Right cardiac atrium (tissue), 5 donors: Measurements from ENCODE around the gene PDE4B. TPM values are rescaled to one million over a fixed set of nuclear protein-coding genes. Genes with fewer than 3 reads are reported as not detected.

Experiments used
- ATAC-seq, 2 donors: fragments of 200-7000 bp; cut with Tn5 transposase; one replicate each; pipeline versions ENCODE4 v1.8.0 to v1.9.1; 2020; ENCODE audit warnings: moderate library complexity in 2 of 2, mild to moderate bottlenecking in 1 of 2
- DNase-seq, 3 donors: peaks; one replicate each; pipeline ENCODE4 v3.0.0-alpha.2; 2020
- H3K27ac ChIP-seq: one replicate; pipeline ENCODE4 v1.5.1; 2013; ENCODE audit warnings: mild to moderate bottlenecking, low read length, control low read depth, moderate library complexity
- H3K27me3 ChIP-seq: one replicate; pipeline ENCODE4 v1.6.1; 2013; ENCODE audit not compliant: control insufficient read depth, insufficient read depth
- H3K4me1 ChIP-seq: one replicate; pipeline ENCODE4 v1.6.1; 2013; ENCODE audit warnings: low read length; ENCODE audit not compliant: control insufficient read depth, insufficient read depth
- H3K4me3 ChIP-seq: one replicate; pipeline ENCODE4 v1.5.1; 2013; ENCODE audit warnings: low read length, control low read depth
- H3K9me3 ChIP-seq: one replicate; pipeline ENCODE4 v1.6.1; 2013; ENCODE audit warnings: low read length; ENCODE audit not compliant: control insufficient read depth
- WGBS: extraction: QIAGEN DNeasy Blood & Tissue Kit; methylation state at CpG from one replicate; pipeline ENCODE4 v1.1.7; 2013; 5-methylcytosine and 5-hydroxymethylcytosine counted together
- intact Hi-C, 4 donors: fragments of 100-400 bp; cut with DNase I; formaldehyde crosslinking; loops; one replicate each; pipeline versions ENCODE4 v1.11.0 to v1.14.0; 2022 to 2023
- polyA plus RNA-seq: library from polyadenylated mRNA; stranded (reverse); fragments of 200-250 nt; gene quantifications from one replicate; pipeline ENCODE4 v1.2.3, GENCODE V29; 2013
- total RNA-seq, 4 donors: library from RNA; stranded (reverse); fragmentation: NEBNext Ultra II Directional; extraction: Animal tissue kit (Norgen Biotek cat#: 25700); gene quantifications; one replicate each; pipeline ENCODE4 v1.2.1, GENCODE V29; 2021
- donor health status: healthy with polysubstance abuse.
- donor health status: DM: no; HTN: yes; CAD: no.
- donor health status: DM: no; HTN: no; CAD: no.
- donor health status: DM: no; HTN: yes; CAD: no; lungs with severe emphysema.
- donor health status: DM: yes; HTN: yes; CAD: no.

PDE4B gene
- total and polyA plus RNA-seq, 5 donors, result 8.2 to 37.5 (median 26.0) TPM

DNA sequence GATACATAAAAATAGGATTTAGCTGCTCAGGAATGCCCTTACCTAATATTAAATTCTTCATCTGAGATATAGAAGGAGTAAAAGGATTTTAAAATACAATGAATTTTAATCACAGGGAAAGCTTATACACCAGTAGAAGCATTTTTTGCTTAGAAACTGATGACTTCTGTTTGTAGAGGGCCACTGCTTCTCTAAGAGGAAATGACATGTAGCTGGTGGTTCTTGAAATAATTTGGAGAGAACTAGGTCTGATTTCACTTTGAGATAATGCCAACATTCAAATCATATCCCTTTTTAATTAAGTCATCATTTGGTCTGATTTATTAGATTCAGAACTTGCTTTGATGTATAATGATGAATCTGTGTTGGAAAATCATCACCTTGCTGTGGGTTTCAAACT, 574.7 kb downstream of the PDE4B start:
- intact Hi-C loops, result no loop called here
- ATAC-seq, result no peak
- no peak overlapping the region for H3K4me3 ChIP-seq
- DNase-seq, result no peak
- peaks cover 7% of the 10 kb centered on the region for H3K4me1 ChIP-seq
- no peaks in the 10 kb centered on the region for H3K9me3 ChIP-seq
- H3K27me3 ChIP-seq, result no peaks in the 10 kb centered on the region
- H3K27ac ChIP-seq, result no peak overlapping the region

DNA sequence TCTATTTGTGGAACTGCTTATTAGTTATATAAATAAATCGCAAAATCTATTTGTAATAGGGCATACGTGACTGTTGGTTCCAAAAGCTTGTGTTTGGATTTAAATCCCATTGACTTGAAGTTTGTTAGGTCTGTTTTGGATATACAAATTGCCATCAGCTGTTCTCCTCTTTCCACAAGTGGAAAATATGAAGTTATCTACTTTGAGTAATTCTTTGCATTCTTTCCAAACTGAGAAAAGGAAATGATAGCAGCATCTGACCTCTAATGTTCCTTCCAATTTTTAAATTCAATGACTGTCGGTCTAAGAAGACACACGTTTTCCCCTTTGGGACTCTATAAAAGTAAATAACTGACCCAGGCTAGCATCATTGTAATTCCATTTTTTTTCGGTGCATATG, 575.6 kb downstream of the PDE4B start:
- no peak for ATAC-seq
- H3K4me3 ChIP-seq, result no peak overlapping the region

DNA sequence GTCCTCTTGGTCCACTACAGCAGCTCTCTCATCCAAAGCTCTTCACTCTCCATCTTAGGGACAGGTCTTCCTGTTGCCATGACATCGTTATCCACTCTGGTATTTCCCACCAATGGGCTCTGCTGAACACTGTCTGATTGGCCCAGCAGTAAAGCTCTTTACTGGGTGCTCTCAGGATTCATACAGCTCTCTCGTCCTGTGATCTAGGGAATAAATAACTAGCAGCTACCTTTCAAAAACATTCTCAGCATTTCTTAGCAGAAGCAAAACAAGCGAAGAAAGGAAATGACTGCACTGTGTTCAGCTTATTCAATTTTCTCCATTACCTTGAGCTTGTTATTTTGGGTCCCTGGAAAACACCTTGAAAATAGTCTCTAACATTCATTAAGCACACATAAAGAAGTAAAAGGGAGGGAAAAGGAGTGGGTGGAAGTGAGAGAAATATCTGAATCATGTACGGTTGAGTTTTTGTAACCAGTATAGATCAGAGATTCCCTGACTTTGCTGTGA, 577.8 kb downstream of the PDE4B start:
- WGBS, result 63% methylated on average over 4 of the region's 4 CpGs
- H3K27ac ChIP-seq, result peak overlapping the region; percentile 55
- ATAC-seq, result no peak

More for the DNA sequence above, 575.6 kb downstream of the PDE4B start:
- no peak overlapping the region for H3K27ac ChIP-seq
- intact Hi-C loops, result no loop called here
- no peaks in the 10 kb centered on the region for H3K27me3 ChIP-seq
- no peak for DNase-seq
- 59% methylated on average over 5 of the region's 5 CpGs for WGBS
- H3K4me1 ChIP-seq, result peaks cover 11% of the 10 kb centered on the region
- H3K9me3 ChIP-seq, result no peaks in the 10 kb centered on the region

DNA sequence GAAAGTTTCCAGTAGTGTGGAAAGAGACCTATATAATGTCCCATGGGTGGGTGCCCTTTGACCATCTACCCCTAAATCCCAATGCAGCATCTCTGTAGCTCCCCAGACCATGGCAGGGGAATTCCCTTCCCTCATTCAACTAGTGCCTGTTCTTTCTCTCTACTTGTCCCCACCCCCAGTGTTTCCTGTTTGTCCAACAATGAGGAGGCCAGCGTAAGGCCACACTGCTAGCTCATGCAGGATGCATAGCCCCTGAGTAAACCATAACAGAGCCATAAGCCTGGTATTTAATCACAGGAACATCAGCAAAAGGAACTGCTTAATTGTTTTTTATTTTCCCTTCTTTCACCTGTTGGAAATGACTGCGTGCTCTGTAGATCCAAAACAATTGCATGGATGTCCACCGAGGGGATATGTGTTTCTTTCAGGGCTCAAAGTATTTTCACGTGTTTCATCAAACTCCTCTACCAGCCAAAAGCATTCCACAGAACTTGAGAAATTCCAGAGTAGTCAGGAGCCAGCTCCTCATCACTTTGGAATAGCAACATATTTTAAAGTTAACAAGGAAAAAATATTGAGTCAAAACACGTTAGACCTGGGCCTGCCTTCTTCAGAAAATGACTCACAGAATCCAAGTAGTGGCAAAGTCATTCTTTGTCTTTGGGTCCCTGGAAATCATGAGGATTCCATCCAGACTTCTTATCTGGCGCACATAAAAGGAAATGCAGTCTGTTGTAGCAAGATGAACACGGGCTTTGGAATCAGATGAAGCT, 578.7 kb downstream of the PDE4B start:
- DNase-seq, result peak in 1 of 3 donors; percentile 54

More for the DNA sequence above, 577.8 kb downstream of the PDE4B start:
- H3K4me1 ChIP-seq, result peaks cover 13% of the 10 kb centered on the region
- DNase-seq, result no peak
- H3K4me3 ChIP-seq, result no peak overlapping the region
- intact Hi-C loops, result no loop called here
- no peaks in the 10 kb centered on the region for H3K27me3 ChIP-seq
- no peaks in the 10 kb centered on the region for H3K9me3 ChIP-seq

DNA sequence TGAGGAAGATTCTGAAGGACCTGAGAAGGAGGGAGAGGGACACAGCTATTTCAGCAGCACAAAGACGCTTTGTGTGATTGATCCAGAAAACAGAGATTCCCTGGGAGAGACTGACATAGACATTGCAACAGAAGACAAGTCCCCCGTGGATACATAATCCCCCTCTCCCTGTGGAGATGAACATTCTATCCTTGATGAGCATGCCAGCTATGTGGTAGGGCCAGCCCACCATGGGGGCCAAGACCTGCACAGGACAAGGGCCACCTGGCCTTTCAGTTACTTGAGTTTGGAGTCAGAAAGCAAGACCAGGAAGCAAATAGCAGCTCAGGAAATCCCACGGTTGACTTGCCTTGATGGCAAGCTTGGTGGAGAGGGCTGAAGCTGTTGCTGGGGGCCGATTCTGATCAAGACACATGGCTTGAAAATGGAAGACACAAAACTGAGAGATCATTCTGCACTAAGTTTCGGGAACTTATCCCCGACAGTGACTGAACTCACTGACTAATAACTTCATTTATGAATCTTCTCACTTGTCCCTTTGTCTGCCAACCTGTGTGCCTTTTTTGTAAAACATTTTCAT, 579.9 kb downstream of the PDE4B start:
- Histone ChIP-seq H3K4me1 (peaks cover 13% of the 10 kb centered on the region), H3K9me3 (no peaks in the 10 kb centered on the region), H3K4me3 (no peak overlapping the region), H3K27ac (peak overlapping the region; percentile 61), H3K27me3 (no peaks in the 10 kb centered on the region)
- WGBS, result 82% methylated on average over 6 of the region's 6 CpGs
- DNase-seq, result peak in 1 of 3 donors; percentile 38
- intact Hi-C loops, result no loop called here
- ATAC-seq, result no peak

More for the DNA sequence above, 578.7 kb downstream of the PDE4B start:
- intact Hi-C loops, result no loop called here
- Histone ChIP-seq H3K27ac (peak overlapping the region; percentile 87), H3K4me1 (peaks cover 13% of the 10 kb centered on the region), H3K9me3 (no peaks in the 10 kb centered on the region), H3K27me3 (no peaks in the 10 kb centered on the region), H3K4me3 (no peak overlapping the region)
- 29% methylated on average over 7 of the region's 7 CpGs for WGBS
- ATAC-seq, result peak; percentile 49 to 72

DNA sequence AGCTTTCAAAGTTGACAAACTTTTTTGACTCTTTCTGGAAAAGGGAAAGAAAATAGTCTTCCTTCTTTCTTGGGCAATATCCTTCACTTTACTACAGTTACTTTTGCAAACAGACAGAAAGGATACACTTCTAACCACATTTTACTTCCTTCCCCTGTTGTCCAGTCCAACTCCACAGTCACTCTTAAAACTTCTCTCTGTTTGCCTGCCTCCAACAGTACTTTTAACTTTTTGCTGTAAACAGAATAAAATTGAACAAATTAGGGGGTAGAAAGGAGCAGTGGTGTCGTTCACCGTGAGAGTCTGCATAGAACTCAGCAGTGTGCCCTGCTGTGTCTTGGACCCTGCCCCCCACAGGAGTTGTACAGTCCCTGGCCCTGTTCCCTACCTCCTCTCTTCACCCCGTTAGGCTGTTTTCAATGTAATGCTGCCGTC, 580.5 kb downstream of the PDE4B start:
- 68% methylated on average over 4 of the region's 4 CpGs for WGBS
- DNase-seq (no peak), ATAC-seq (peak in 1 of 2 donors; percentile 44)
- peaks cover 13% of the 10 kb centered on the region for H3K4me1 ChIP-seq
- intact Hi-C loops, result no loop called here
- no peaks in the 10 kb centered on the region for H3K9me3 ChIP-seq
- no peak overlapping the region for H3K4me3 ChIP-seq
- no peaks in the 10 kb centered on the region for H3K27me3 ChIP-seq
- peak overlapping the region; percentile 68 for H3K27ac ChIP-seq

DNA sequence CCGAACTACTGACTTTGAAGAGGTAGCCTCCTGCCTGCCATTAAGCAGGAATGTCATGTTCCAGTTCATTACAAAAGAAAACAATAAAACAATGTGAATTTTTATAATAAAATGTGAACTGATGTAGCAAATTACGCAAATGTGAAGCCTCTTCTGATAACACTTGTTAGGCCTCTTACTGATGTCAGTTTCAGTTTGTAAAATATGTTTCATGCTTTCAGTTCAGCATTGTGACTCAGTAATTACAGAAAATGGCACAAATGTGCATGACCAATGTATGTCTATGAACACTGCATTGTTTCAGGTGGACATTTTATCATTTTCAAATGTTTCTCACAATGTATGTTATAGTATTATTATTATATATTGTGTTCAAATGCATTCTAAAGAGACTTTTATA, 581.5 kb downstream of the PDE4B start:
- no peak overlapping the region for H3K4me3 ChIP-seq
- intact Hi-C loops, result no loop called here
- no peak for DNase-seq
- 64% methylated on average over 2 of the region's 2 CpGs for WGBS
- H3K9me3 ChIP-seq, result no peaks in the 10 kb centered on the region
- no peaks in the 10 kb centered on the region for H3K27me3 ChIP-seq
- H3K27ac ChIP-seq, result peak overlapping the region; percentile 27
- peaks cover 13% of the 10 kb centered on the region for H3K4me1 ChIP-seq
- ATAC-seq, result peak; percentile 24 to 25

DNA sequence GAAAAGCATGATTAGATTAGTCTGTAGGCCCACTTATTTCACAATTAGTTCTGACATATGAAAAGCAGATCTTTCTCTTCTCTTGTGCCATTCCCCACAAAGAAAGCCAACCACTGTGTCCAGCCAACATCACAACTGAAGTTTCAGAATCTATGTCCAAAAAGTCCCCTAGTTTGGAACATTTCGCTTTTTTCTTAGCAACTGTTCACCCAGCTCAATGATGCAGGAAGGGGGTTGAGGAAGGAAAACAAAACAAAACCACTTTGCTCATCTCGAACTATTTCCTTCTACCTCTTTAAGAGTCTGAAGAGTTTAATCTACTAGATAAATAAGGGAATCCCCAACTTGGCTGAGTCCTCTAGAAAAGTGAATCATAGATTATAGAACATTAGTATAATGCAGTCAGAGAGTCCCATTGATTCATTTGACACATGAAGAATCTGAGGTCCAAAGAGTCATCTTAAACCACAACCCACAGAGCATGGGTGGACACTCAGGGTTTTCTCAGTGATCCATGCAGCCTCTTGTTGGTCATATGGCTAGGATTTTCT, 581.9 kb downstream of the PDE4B start:
- no peak overlapping the region for H3K27ac ChIP-seq
- H3K4me3 ChIP-seq, result no peak overlapping the region
- DNase-seq, result no peak
- peak; percentile 53 to 57 for ATAC-seq
- no peaks in the 10 kb centered on the region for H3K9me3 ChIP-seq
- peaks cover 13% of the 10 kb centered on the region for H3K4me1 ChIP-seq
- intact Hi-C loops, result no loop called here
- no peaks in the 10 kb centered on the region for H3K27me3 ChIP-seq
- 20% methylated on average over 2 of the region's 2 CpGs for WGBS

DNA sequence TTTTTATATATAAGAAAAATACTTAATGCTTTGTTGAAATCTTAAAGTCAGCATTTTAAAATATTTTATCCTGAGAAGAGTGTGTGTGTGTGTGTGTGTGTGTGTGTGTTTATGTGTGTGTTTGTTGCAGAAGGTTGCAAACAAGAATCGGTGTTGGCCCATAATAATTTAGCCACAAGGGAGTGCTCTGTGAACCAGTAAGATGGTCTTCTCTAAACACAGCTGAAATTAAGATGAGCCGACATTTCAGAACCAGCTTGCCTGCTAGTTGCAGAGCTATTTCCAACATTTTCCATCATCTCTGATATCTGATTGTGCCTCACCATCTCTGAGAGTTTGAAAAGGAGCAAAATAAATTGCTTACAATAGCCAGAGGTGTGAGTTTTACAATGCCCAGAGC, 582.4 kb downstream of the PDE4B start:
- H3K9me3 ChIP-seq, result no peaks in the 10 kb centered on the region
- 44% methylated on average over 2 of the region's 2 CpGs for WGBS
- intact Hi-C loops, result no loop called here
- H3K27me3 ChIP-seq, result no peaks in the 10 kb centered on the region
- DNase-seq, result no peak
- peak overlapping the region; percentile 37 for H3K27ac ChIP-seq
- no peak overlapping the region for H3K4me3 ChIP-seq
- no peak for ATAC-seq
- H3K4me1 ChIP-seq, result peaks cover 13% of the 10 kb centered on the region

DNA sequence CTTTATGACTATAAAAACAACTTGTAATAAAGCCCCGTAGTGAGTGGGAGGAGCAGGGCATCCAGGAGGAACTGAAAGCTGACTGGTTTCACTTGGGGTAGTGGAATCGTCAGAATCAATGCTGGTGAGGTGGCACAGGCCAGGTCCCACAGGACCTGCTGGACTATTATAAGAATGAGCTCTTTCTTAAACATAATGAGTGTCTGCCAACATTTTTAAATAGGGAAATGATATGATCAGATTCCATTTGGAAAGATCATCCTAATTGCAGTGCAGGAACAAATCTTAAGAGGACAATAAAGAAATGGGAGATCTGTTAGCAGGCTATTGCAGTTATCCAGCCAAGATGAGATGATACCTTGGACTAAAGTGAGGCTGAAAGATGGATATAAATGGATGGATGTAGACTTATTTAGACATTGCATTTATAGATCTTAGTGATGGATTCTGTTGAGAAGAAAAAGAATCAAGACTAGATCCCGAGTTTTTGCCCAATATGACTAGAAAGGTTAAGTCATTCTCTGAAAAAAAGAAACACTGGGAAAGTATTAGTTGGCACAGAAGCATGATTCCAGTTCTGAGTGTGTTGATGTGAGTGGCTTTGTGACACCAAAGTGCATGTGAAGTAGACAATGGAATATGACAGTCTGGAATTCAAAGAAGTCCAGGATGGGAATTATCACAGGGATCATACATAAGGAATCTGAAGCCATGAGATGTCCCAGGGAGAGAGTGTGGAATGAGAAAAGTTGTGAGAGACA, 587.9 kb downstream of the PDE4B start:
- no peak overlapping the region for H3K27ac ChIP-seq
- peak in 2 of 3 donors; percentile 44 to 53 for DNase-seq
- no peaks in the 10 kb centered on the region for H3K4me1 ChIP-seq
- ATAC-seq, result peak in 1 of 2 donors; percentile 54
- no peaks in the 10 kb centered on the region for H3K9me3 ChIP-seq
- no peak overlapping the region for H3K4me3 ChIP-seq
- 40% methylated on average over 3 of the region's 3 CpGs for WGBS
- intact Hi-C loops, result no loop called here
- H3K27me3 ChIP-seq, result no peaks in the 10 kb centered on the region
